Upper lobe of right lung (tissue), 1 donor: ENCODE data around the gene PRKAB1. TPM values are rescaled to one million over a fixed set of nuclear protein-coding genes. Genes with fewer than 3 reads are reported as not detected.

Experiments used
- ATAC-seq: fragments of 200-7000 bp; cut with Tn5 transposase; one replicate; pipeline ENCODE4 v1.9.1; 2020; ENCODE audit warnings: mild to moderate bottlenecking, moderate library complexity
- DNase-seq: peaks from one replicate; pipeline ENCODE4 v3.0.0-alpha.2; 2020
- H3K27ac ChIP-seq: fragments of 200-600 bp; one replicate; pipeline ENCODE4 v1.8.0; 2022
- H3K27me3 ChIP-seq: fragments of 200-600 bp; one replicate; pipeline ENCODE4 v1.8.0; 2022; ENCODE audit warnings: mild to moderate bottlenecking
- H3K36me3 ChIP-seq: fragments of 200-600 bp; one replicate; pipeline ENCODE4 v1.8.0; 2022
- H3K4me1 ChIP-seq: fragments of 200-600 bp; one replicate; pipeline ENCODE4 v1.8.0; 2022
- H3K4me3 ChIP-seq: fragments of 200-600 bp; one replicate; pipeline ENCODE4 v1.8.0; 2022; ENCODE audit warnings: mild to moderate bottlenecking
- H3K9me3 ChIP-seq: fragments of 200-600 bp; one replicate; pipeline ENCODE4 v1.8.0; 2022
- CTCF ChIP-seq: fragments of 200-600 bp; IDR thresholded peaks from one replicate; pipeline ENCODE4 v1.8.0; 2022; ENCODE audit warnings: antibody characterized with exemption
- intact Hi-C: fragments of 100-400 bp; cut with DNase I; formaldehyde crosslinking; loops from one replicate; pipeline ENCODE4 v1.11.0; 2022
- total RNA-seq: library from RNA; stranded (reverse); fragmentation: NEBNext Ultra II Directional; extraction: Animal tissue kit (Norgen Biotek cat#: 25700); gene quantifications from one replicate; pipeline ENCODE4 v1.2.1, GENCODE V29; 2021
- donor health status: DM: no; HTN: yes; CAD: no; lungs with severe emphysema.

Gene PRKAB1
- total RNA-seq, 1 donor from 2014 or later, result 54.7 TPM

- Histone ChIP-seq H3K27ac (no peak overlapping the region), H3K4me3 (no peak overlapping the region), H3K36me3 (peaks cover 10% of the 10 kb centered on the region), H3K4me1 (peaks cover 15% of the 10 kb centered on the region), H3K9me3 (no peaks in the 10 kb centered on the region), H3K27me3 (no peaks in the 10 kb centered on the region)
- DNase-seq, result no peak
- intact Hi-C loops, result no loop called here
- no peak for TF ChIP-seq CTCF
- ATAC-seq, result no peak
These were observed 18.4 kb downstream of the PRKAB1 start for GRCh38 chr12:119686355-119686754.

- Histone ChIP-seq H3K36me3 (peaks cover 6% of the 10 kb centered on the region), H3K27me3 (no peaks in the 10 kb centered on the region), H3K9me3 (no peaks in the 10 kb centered on the region), H3K4me1 (peaks cover 15% of the 10 kb centered on the region), H3K4me3 (no peak overlapping the region), H3K27ac (no peak overlapping the region)
- TF ChIP-seq CTCF, result no peak
- DNase-seq (no peak), ATAC-seq (no peak)
- intact Hi-C loops, result no loop called here
These were observed 18.8 kb downstream of the PRKAB1 start for GRCh38 chr12:119686776-119687175.

GRCh38 chr12:119687406-119687805, 19.5 kb downstream of the PRKAB1 start:
- Histone ChIP-seq H3K27ac (no peak overlapping the region), H3K27me3 (no peaks in the 10 kb centered on the region), H3K4me3 (no peak overlapping the region), H3K4me1 (peaks cover 15% of the 10 kb centered on the region), H3K36me3 (no peaks in the 10 kb centered on the region), H3K9me3 (no peaks in the 10 kb centered on the region)
- ATAC-seq, result no peak
- DNase-seq, result no peak
- intact Hi-C loops, result no loop called here
- no peak for TF ChIP-seq CTCF

- Histone ChIP-seq H3K27ac (no peak overlapping the region), H3K27me3 (no peaks in the 10 kb centered on the region), H3K9me3 (no peaks in the 10 kb centered on the region), H3K4me1 (peaks cover 19% of the 10 kb centered on the region), H3K4me3 (no peak overlapping the region), H3K36me3 (no peaks in the 10 kb centered on the region)
- TF ChIP-seq CTCF, result no peak
- no peak for DNase-seq
- no peak for ATAC-seq
- intact Hi-C loops, result no loop called here
These were observed 19.9 kb downstream of the PRKAB1 start for GRCh38 chr12:119687879-119688278.

GRCh38 chr12:119689935-119690500, 22.1 kb downstream of the PRKAB1 start:
- ATAC-seq (no peak), DNase-seq (no peak)
- Histone ChIP-seq H3K27me3 (no peaks in the 10 kb centered on the region), H3K27ac (no peak overlapping the region), H3K36me3 (no peaks in the 10 kb centered on the region), H3K9me3 (no peaks in the 10 kb centered on the region), H3K4me3 (no peak overlapping the region), H3K4me1 (peaks cover 31% of the 10 kb centered on the region)
- intact Hi-C loops, result no loop called here
- TF ChIP-seq CTCF, result no peak
